K562 (cell line): ENCODE data around the gene SDHC. TPM values are rescaled to one million over a fixed set of nuclear protein-coding genes. Genes with fewer than 3 reads are reported as not detected.

ENCODE experiments used
- ATAC-seq: fragments of 200-7000 bp; cut with Tn5 transposase; 3 replicates; pipeline ENCODE4 v1.9.1; 2020; ENCODE audit warnings: moderate library complexity
- BruUV-seq: library from RNA; stranded (reverse); fragments of 400-500 nt; replicated peaks from 2 replicates; lab custom pipeline; 2021; lab: Mats Ljungman, UMichigan
- CTCF ChIA-PET: fragments of 300-600 bp; formaldehyde crosslinking; extraction: SDS; loops from one replicate; lab custom pipeline; 2021; ENCODE audit warnings: low intra/inter-chr PET ratio; lab: Yijun Ruan, JAX
- POLR2A ChIA-PET: fragments of 300-600, 350-650 bp; sonication (Branson Sonifier 250); formaldehyde crosslinking; extraction: SDS; loops from one replicate; lab custom pipeline; 2021; ENCODE audit warnings: antibody characterized with exemption, inconsistent platforms; lab: Yijun Ruan, JAX
- DNase-seq, 4 experiments: peaks; one replicate each; pipeline versions ENCODE4 v3.0.0 to v3.0.0-alpha.2; 2011 to 2018; ENCODE audit warnings: low spot score in 3 of 4, mixed read lengths in 3 of 4; ENCODE audit errors: extremely low read depth in 1 of 4
- FAIRE-seq: peaks from 2 replicates; lab custom pipeline; 2011; peaks lifted over from hg19 to GRCh38; lab: Jason Lieb, UNC
- H2AFZ ChIP-seq: 2 replicates; pipeline ENCODE4 v1.6.0; 2011; ENCODE audit warnings: low read depth, low read length, control low read depth, inconsistent platforms
- H3K27ac ChIP-seq: fragments of 200-600 bp; 3 replicates; pipeline ENCODE4 v1.8.0; 2011; ENCODE audit warnings: low read depth, mild to moderate bottlenecking, control low read depth, inconsistent platforms, low read length, moderate library complexity, mixed read lengths; ENCODE audit errors: extremely low read depth
- H3K27me3 ChIP-seq, 2 experiments: fragments of 300-600 bp in 1 of 2; 2 replicates in 1 of 2; 3 replicates in 1 of 2; pipeline versions ENCODE4 v1.6.0 to v1.8.0; 2011; ENCODE audit warnings: inconsistent platforms in 2 of 2, low read length in 2 of 2, mild to moderate bottlenecking in 1 of 2, mixed read lengths in 1 of 2, moderate library complexity in 1 of 2; ENCODE audit not compliant: control insufficient read depth in 2 of 2, insufficient read depth in 2 of 2
- H3K36me3 ChIP-seq: fragments of 300-600 bp; 3 replicates; pipeline ENCODE4 v1.8.0; 2011; ENCODE audit warnings: mild to moderate bottlenecking, low read length, inconsistent platforms; ENCODE audit not compliant: control insufficient read depth, insufficient read depth
- H3K4me1 ChIP-seq, 2 experiments: fragments of 200-600 bp in 1 of 2; replicated peaks in 1 of 2; 2 replicates in 1 of 2; 3 replicates in 1 of 2; pipeline versions ENCODE4 v1.5.1 to v1.8.0; 2011; ENCODE audit warnings: inconsistent platforms in 2 of 2, low read length in 2 of 2, mild to moderate bottlenecking in 1 of 2, mixed read lengths in 1 of 2, moderate library complexity in 1 of 2; ENCODE audit not compliant: control insufficient read depth in 2 of 2, insufficient read depth in 2 of 2
- H3K4me2 ChIP-seq: 2 replicates; pipeline ENCODE4 v1.6.1; 2011; ENCODE audit warnings: low read length, control low read depth, inconsistent platforms, mixed read lengths; ENCODE audit not compliant: insufficient read depth
- H3K4me3 ChIP-seq: fragments of 200-600 bp; sonication (generic), shearing (Covaris generic); 2 replicates; pipeline ENCODE4 v1.5.1; 2016; ENCODE audit warnings: control low read depth, inconsistent platforms
- H3K79me2 ChIP-seq: fragments of 200-600 bp; 3 replicates; pipeline ENCODE4 v1.8.0; 2011; ENCODE audit warnings: low read length, inconsistent platforms; ENCODE audit not compliant: control insufficient read depth, insufficient read depth
- H3K9ac ChIP-seq, 2 experiments: 2 replicates each; pipeline versions ENCODE4 v1.6.0 to v1.6.1; 2011; ENCODE audit warnings: low read depth in 2 of 2, low read length in 2 of 2, control low read depth in 1 of 2, inconsistent platforms in 1 of 2, mild to moderate bottlenecking in 1 of 2, mixed read lengths in 1 of 2; ENCODE audit not compliant: insufficient read depth in 1 of 2
- H3K9me1 ChIP-seq: one replicate; pipeline ENCODE4 v1.6.0; 2011; ENCODE audit warnings: inconsistent platforms, mild to moderate bottlenecking, low read length, moderate library complexity; ENCODE audit not compliant: control insufficient read depth, insufficient read depth
- H3K9me3 ChIP-seq: replicated peaks from 2 replicates; pipeline ENCODE4 v1.5.1; 2011; ENCODE audit warnings: low read depth, low read length, inconsistent platforms; ENCODE audit not compliant: control insufficient read depth, insufficient read depth
- H4K20me1 ChIP-seq: replicated peaks from 2 replicates; pipeline ENCODE4 v1.6.1; 2011; ENCODE audit warnings: low read length, inconsistent platforms, mixed read lengths; ENCODE audit not compliant: control insufficient read depth, insufficient read depth
- FOXJ2 ChIP-seq: fragments of 200-800 bp; sonication (Bioruptor generic); IDR thresholded peaks from 2 replicates; pipeline ENCODE4 v1.6.1; 2016; ENCODE audit warnings: missing genetic modification characterization, missing compliant biosample characterization
- IRF2 ChIP-seq: sonication (generic); formaldehyde crosslinking; IDR thresholded peaks from 2 replicates; pipeline ENCODE4 v1.8.1; 2022; ENCODE audit warnings: mild to moderate bottlenecking, missing genetic modification reagents
- KLF6 ChIP-seq: fragments of 250-450 bp; sonication (Bioruptor Pico); IDR thresholded peaks from 2 replicates; pipeline ENCODE4 v1.4.0; 2020; ENCODE audit warnings: mild to moderate bottlenecking, moderate library complexity, borderline replicate concordance
- MED1 ChIP-seq: sonication (generic); formaldehyde crosslinking; IDR thresholded peaks from 2 replicates; pipeline ENCODE4 v1.8.1; 2023; ENCODE audit warnings: missing genetic modification reagents, borderline replicate concordance
- PHF20 ChIP-seq: fragments of 450-650 bp; IDR thresholded peaks from 2 replicates; pipeline ENCODE4 v1.6.1; 2018; ENCODE audit not compliant: partially characterized antibody
- STAT5B ChIP-seq: fragments of 250-450 bp; sonication (Bioruptor Pico); IDR thresholded peaks from 2 replicates; pipeline ENCODE4 v1.8.0; 2021; ENCODE audit warnings: mild to moderate bottlenecking, inconsistent platforms
- ZNF561 ChIP-seq: fragments of 450-650 bp; formaldehyde crosslinking; conservative IDR thresholded peaks from 2 replicates; pipeline ENCODE4 v1.4.0; 2020; ENCODE audit warnings: mild to moderate bottlenecking, moderate library complexity
- in situ Hi-C: fragments of 300-500 bp; cut with MboI; formaldehyde crosslinking; loops from 4 replicates; pipeline ENCODE4 v1.15.0; 2018; ENCODE audit warnings: inconsistent platforms, mixed read lengths
- intact Hi-C: fragments of 100-400 bp; cut with micrococcal nuclease; formaldehyde crosslinking; loops from 2 replicates; pipeline ENCODE4 v1.14.2; 2022
- polyA plus RNA-seq, 8 experiments: library from polyadenylated mRNA; depleted of rRNA in 4 of 8; stranded (reverse) in 5 of 8; unstranded in 3 of 8; fragments of >200 nt; fragmentation: Nextera tagmentation in 2 of 8; fragmentation: Illumina TruSeq in 1 of 8; extraction: Ambion mirVana in 2 of 8; extraction: Trizol in 1 of 8; gene quantifications; 2 replicates each; pipeline versions ENCODE4 v1.2.1 to v1.2.3, GENCODE V29; 2011 to 2014; ENCODE audit warnings: inconsistent platforms in 1 of 8, missing spikeins in 1 of 8
- total RNA-seq, 7 experiments: library from RNA; depleted of rRNA in 6 of 7; stranded (reverse); fragments of >200 nt in 6 of 7; fragmentation: Illumina TruSeq in 2 of 7; extraction: Trizol in 2 of 7; gene quantifications; 2 replicates each; pipeline versions ENCODE4 v1.2.1 to v1.2.3, GENCODE V29; 2011 to 2021; ENCODE audit warnings: low replicate concordance in 1 of 7
- TF ChIP-seq, protein P1 (sequence below): fragments of 450-650 bp; formaldehyde crosslinking; IDR thresholded peaks from 2 replicates; pipeline ENCODE4 v1.4.0; 2020; ENCODE audit warnings: mild to moderate bottlenecking, moderate library complexity
- TF ChIP-seq, protein P2 (sequence below), 2 experiments: IDR thresholded peaks in 1 of 2; conservative IDR thresholded peaks in 1 of 2; 2 replicates each; pipeline ENCODE4 v1.6.1; 2016; ENCODE audit warnings: low read depth in 2 of 2, mild to moderate bottlenecking in 1 of 2, missing compliant biosample characterization in 1 of 2, missing genetic modification characterization in 1 of 2, moderate library complexity in 1 of 2
- TF ChIP-seq, protein P3 (sequence below): sonication (generic); formaldehyde crosslinking; IDR thresholded peaks from 2 replicates; pipeline ENCODE4 v1.8.1; 2023; ENCODE audit warnings: mild to moderate bottlenecking, missing genetic modification reagents
- TF ChIP-seq, protein P4 (sequence below): sonication (generic); formaldehyde crosslinking; IDR thresholded peaks from 2 replicates; pipeline ENCODE4 v1.8.0; 2022; ENCODE audit warnings: mild to moderate bottlenecking, missing genetic modification reagents

Gene SDHC
- total and polyA plus RNA-seq, 9 of the 15 experiments (the other 6 are each of a cell fraction or from before 2014, with no cell fraction given): 7.7 to 309 (median 174) TPM

DNA sequence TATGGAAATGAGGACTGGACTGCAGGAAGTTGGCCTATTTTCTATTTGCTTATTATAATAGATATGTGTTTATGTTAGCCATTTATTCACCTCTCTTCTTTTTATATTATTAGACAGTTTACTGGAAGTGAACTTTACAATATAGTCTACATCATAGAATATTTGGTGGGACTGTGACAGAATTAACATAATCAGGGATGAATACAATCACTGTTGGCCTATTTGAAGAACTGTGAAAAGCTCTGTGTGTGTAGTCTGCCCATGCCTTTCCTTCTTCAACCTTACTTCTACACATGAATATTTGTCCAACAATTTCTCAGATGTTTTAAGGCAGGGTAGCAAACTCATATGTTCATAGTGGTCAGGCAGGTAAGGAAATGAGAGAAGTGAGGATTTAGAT, 16.8 kb upstream of the SDHC start:
- no peak overlapping the region for H2AFZ ChIP-seq
- no peak overlapping the region for H3K9ac ChIP-seq
- H3K4me2 ChIP-seq: no peak overlapping the region
- in situ Hi-C loops: no loop called here
- no peaks in the 10 kb centered on the region for H3K27me3 ChIP-seq
- POLR2A ChIA-PET: interaction anchor here (0.6 kb wide), 1 partner anchor 120 kb away, joined by 3 read pairs; the partner anchor contains the start of gene B4GALT3
- no TSS peak for BruUV-seq
- H4K20me1 ChIP-seq: no peaks in the 10 kb centered on the region
- no peak overlapping the region for H3K27ac ChIP-seq
- FAIRE-seq: no peak
- no peaks in the 10 kb centered on the region for H3K9me3 ChIP-seq
- CTCF ChIA-PET: no interaction called here
- H3K79me2 ChIP-seq: no peaks in the 10 kb centered on the region
- no peak for DNase-seq
- no peak for ATAC-seq
- H3K4me3 ChIP-seq: no peak overlapping the region
- no peaks in the 10 kb centered on the region for H3K36me3 ChIP-seq
- no peaks in the 10 kb centered on the region for H3K9me1 ChIP-seq
- peaks cover 0 to 6% of the 10 kb centered on the region in 2 experiments; a peak in 1 of 5 replicates for H3K4me1 ChIP-seq
- intact Hi-C loops: no loop called here
- TF ChIP-seq, protein P1, sequence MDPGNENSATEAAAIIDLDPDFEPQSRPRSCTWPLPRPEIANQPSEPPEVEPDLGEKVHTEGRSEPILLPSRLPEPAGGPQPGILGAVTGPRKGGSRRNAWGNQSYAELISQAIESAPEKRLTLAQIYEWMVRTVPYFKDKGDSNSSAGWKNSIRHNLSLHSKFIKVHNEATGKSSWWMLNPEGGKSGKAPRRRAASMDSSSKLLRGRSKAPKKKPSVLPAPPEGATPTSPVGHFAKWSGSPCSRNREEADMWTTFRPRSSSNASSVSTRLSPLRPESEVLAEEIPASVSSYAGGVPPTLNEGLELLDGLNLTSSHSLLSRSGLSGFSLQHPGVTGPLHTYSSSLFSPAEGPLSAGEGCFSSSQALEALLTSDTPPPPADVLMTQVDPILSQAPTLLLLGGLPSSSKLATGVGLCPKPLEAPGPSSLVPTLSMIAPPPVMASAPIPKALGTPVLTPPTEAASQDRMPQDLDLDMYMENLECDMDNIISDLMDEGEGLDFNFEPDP (CRISPR knock-in tag): no peak
- no peak for TF ChIP-seq IRF2 (CRISPR knock-in tag)
- TF ChIP-seq FOXJ2 (tag): no peak
- TF ChIP-seq, protein P2, sequence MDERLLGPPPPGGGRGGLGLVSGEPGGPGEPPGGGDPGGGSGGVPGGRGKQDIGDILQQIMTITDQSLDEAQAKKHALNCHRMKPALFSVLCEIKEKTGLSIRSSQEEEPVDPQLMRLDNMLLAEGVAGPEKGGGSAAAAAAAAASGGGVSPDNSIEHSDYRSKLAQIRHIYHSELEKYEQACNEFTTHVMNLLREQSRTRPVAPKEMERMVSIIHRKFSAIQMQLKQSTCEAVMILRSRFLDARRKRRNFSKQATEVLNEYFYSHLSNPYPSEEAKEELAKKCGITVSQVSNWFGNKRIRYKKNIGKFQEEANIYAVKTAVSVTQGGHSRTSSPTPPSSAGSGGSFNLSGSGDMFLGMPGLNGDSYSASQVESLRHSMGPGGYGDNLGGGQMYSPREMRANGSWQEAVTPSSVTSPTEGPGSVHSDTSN (CRISPR knock-in tag; IDR thresholded peaks at IDR 0.05; ENCODE audit: low read depth): no peak
- TF ChIP-seq, protein P2 (tag; conservative IDR thresholded peaks at IDR 0.05; ENCODE audit: low read depth): no peak
- TF ChIP-seq, protein P3, sequence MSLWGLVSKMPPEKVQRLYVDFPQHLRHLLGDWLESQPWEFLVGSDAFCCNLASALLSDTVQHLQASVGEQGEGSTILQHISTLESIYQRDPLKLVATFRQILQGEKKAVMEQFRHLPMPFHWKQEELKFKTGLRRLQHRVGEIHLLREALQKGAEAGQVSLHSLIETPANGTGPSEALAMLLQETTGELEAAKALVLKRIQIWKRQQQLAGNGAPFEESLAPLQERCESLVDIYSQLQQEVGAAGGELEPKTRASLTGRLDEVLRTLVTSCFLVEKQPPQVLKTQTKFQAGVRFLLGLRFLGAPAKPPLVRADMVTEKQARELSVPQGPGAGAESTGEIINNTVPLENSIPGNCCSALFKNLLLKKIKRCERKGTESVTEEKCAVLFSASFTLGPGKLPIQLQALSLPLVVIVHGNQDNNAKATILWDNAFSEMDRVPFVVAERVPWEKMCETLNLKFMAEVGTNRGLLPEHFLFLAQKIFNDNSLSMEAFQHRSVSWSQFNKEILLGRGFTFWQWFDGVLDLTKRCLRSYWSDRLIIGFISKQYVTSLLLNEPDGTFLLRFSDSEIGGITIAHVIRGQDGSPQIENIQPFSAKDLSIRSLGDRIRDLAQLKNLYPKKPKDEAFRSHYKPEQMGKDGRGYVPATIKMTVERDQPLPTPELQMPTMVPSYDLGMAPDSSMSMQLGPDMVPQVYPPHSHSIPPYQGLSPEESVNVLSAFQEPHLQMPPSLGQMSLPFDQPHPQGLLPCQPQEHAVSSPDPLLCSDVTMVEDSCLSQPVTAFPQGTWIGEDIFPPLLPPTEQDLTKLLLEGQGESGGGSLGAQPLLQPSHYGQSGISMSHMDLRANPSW: no peak
- TF ChIP-seq ZNF561 (CRISPR knock-in tag): no peak
- no peak for TF ChIP-seq MED1 (CRISPR knock-in tag)
- TF ChIP-seq, protein P4, sequence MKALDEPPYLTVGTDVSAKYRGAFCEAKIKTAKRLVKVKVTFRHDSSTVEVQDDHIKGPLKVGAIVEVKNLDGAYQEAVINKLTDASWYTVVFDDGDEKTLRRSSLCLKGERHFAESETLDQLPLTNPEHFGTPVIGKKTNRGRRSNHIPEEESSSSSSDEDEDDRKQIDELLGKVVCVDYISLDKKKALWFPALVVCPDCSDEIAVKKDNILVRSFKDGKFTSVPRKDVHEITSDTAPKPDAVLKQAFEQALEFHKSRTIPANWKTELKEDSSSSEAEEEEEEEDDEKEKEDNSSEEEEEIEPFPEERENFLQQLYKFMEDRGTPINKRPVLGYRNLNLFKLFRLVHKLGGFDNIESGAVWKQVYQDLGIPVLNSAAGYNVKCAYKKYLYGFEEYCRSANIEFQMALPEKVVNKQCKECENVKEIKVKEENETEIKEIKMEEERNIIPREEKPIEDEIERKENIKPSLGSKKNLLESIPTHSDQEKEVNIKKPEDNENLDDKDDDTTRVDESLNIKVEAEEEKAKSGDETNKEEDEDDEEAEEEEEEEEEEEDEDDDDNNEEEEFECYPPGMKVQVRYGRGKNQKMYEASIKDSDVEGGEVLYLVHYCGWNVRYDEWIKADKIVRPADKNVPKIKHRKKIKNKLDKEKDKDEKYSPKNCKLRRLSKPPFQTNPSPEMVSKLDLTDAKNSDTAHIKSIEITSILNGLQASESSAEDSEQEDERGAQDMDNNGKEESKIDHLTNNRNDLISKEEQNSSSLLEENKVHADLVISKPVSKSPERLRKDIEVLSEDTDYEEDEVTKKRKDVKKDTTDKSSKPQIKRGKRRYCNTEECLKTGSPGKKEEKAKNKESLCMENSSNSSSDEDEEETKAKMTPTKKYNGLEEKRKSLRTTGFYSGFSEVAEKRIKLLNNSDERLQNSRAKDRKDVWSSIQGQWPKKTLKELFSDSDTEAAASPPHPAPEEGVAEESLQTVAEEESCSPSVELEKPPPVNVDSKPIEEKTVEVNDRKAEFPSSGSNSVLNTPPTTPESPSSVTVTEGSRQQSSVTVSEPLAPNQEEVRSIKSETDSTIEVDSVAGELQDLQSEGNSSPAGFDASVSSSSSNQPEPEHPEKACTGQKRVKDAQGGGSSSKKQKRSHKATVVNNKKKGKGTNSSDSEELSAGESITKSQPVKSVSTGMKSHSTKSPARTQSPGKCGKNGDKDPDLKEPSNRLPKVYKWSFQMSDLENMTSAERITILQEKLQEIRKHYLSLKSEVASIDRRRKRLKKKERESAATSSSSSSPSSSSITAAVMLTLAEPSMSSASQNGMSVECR (CRISPR knock-in tag): no peak
- no peak for TF ChIP-seq KLF6
- TF ChIP-seq STAT5B (CRISPR knock-in tag): no peak
- no peak for TF ChIP-seq PHF20
